ENCODE results near the gene FBXL7.

The FBXL7 gene

GRCh38 chr5:15889001-15889400 is 389.0 kb downstream of the FBXL7 start:
- H3K27ac Mint-ChIP-seq: no peak overlapping the region
- DNase-seq (ENCODE audit: low spot score in 2 of 2) (no peak), ATAC-seq (no peak)
- H3K4me3 Mint-ChIP-seq: no peak overlapping the region
- H3K36me3 Mint-ChIP-seq: no peaks in the 10 kb centered on the region
- peaks cover 11% of the 10 kb centered on the region for H3K9me3 Mint-ChIP-seq
- no peaks in the 10 kb centered on the region for H3K4me1 Mint-ChIP-seq

- H3K9me3 Mint-ChIP-seq: peaks cover 17% of the 10 kb centered on the region
- no peaks in the 10 kb centered on the region for H3K36me3 Mint-ChIP-seq
These were observed 393.9 kb downstream of the FBXL7 start for GRCh38 chr5:15893866-15894265.

DNA sequence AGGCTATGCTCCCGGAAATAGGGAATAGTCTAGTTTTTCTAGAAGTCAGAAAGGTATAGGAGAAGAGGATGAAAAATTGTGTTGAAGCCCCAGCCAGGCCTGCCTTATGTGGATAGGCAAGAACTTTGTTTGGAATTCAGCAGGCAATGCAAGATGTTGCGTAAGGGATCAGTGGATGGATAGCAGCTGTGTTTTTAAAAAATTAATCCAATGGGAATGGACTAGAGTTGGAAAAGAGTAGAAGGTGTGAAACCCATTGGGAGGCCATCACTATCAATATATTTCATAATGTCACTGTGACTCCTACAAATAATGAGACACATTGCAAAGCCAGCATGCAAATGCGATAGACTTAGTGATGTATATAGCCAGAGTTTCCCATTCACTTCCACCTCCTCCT is 397.7 kb downstream of the FBXL7 start:
- Mint-ChIP-seq H3K27ac (no peak overlapping the region), H3K4me3 (no peak overlapping the region), H3K36me3 (no peaks in the 10 kb centered on the region), H3K9me3 (peaks cover 9% of the 10 kb centered on the region), H3K4me1 (no peaks in the 10 kb centered on the region)
- no peak for ATAC-seq
- DNase-seq (ENCODE audit: low spot score in 2 of 2): no peak

More at GRCh38 chr5:15893866-15894265, 393.9 kb downstream of the FBXL7 start:
- Mint-ChIP-seq H3K27ac (no peak overlapping the region), H3K4me1 (no peaks in the 10 kb centered on the region), H3K4me3 (no peak overlapping the region)
- DNase-seq (ENCODE audit: low spot score in 2 of 2) (no peak), ATAC-seq (no peak)

DNA sequence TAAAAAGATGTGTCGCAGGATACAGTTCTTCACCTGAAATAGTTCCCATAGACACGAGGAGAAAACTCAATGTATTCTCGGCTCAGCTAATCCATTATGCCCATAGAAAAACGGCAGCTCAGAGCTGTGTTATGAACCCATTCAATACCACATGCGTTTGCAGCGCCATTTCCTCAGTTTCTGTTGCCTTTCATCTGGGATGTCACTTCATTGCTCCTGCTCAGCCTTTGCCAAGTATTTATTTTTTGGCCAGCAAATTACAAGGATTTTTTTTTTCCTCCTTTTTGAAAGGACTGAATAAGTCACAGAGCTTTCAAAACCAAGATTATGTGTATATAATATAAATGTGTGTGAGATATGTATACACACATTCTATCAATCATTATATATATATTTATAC is 398.7 kb downstream of the FBXL7 start:
- no peak for ATAC-seq
- no peaks in the 10 kb centered on the region for H3K4me1 Mint-ChIP-seq
- peaks cover 9% of the 10 kb centered on the region for H3K9me3 Mint-ChIP-seq
- no peaks in the 10 kb centered on the region for H3K36me3 Mint-ChIP-seq
- no peak overlapping the region for H3K27ac Mint-ChIP-seq
- DNase-seq (ENCODE audit: low spot score in 2 of 2): no peak
- H3K4me3 Mint-ChIP-seq: no peak overlapping the region

- Mint-ChIP-seq H3K4me1 (no peaks in the 10 kb centered on the region), H3K9me3 (peaks cover 9% of the 10 kb centered on the region), H3K27ac (no peak overlapping the region), H3K4me3 (no peak overlapping the region), H3K36me3 (no peaks in the 10 kb centered on the region)
- DNase-seq (ENCODE audit: low spot score in 2 of 2) (no peak), ATAC-seq (no peak)
These were observed 399.5 kb downstream of the FBXL7 start for GRCh38 chr5:15899481-15899880.

DNA sequence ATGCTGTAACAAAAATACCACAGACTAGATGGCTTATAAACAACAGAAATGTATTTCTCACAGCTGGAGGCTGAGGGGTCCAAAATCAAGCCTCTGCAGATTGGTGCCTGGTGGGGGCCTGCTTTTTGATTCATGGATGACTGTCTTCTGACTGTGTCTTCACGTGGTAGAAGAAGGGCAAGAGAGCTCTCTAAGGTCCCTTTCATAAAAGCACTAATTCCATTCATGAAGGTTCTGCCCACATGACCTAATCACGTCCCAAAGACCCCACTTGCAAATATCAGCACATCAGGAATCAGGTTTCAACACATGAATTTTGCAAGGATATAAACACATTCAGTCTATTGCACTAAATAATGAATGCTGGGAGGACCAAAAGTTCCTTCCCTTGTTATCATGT is 401.2 kb downstream of the FBXL7 start:
- Mint-ChIP-seq H3K4me3 (no peak overlapping the region), H3K9me3 (peaks cover 7% of the 10 kb centered on the region), H3K27ac (no peak overlapping the region), H3K36me3 (no peaks in the 10 kb centered on the region), H3K4me1 (no peaks in the 10 kb centered on the region)
- ATAC-seq (no peak), DNase-seq (ENCODE audit: low spot score in 2 of 2) (no peak)

DNA sequence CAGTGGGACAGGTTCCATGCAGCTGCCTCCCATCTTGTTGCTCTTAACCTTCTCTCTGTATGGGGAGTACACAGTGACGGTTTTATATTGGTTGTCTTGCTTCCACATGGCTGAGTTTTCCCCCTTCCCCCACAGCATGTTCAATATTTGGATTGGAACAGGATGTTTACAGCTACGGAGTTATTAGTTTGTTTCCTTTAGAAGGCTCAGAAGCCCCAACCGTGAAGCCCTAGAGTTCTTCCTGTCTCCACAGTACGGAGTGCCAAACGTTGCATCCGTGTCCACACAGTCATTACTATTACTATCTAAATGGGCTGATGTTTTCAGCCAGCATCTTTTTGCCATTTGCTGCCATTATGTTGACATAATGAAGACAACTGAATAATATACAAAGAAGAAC is 402.1 kb downstream of the FBXL7 start:
- no peak overlapping the region for H3K4me3 Mint-ChIP-seq
- H3K27ac Mint-ChIP-seq: no peak overlapping the region
- peaks cover 7% of the 10 kb centered on the region for H3K9me3 Mint-ChIP-seq
- DNase-seq (ENCODE audit: low spot score in 2 of 2) (no peak), ATAC-seq (no peak)
- no peaks in the 10 kb centered on the region for H3K36me3 Mint-ChIP-seq
- H3K4me1 Mint-ChIP-seq: no peaks in the 10 kb centered on the region

GRCh38 chr5:15904899-15905830 is 405.2 kb downstream of the FBXL7 start:
- no peak for ATAC-seq
- Mint-ChIP-seq H3K36me3 (no peaks in the 10 kb centered on the region), H3K4me1 (no peaks in the 10 kb centered on the region), H3K4me3 (no peak overlapping the region), H3K9me3 (peaks cover 3% of the 10 kb centered on the region), H3K27ac (no peak overlapping the region)
- no peak for DNase-seq (ENCODE audit: low spot score in 2 of 2)

GRCh38 chr5:15914638-15915037 is 414.7 kb downstream of the FBXL7 start:
- Mint-ChIP-seq H3K9me3 (peaks cover 15% of the 10 kb centered on the region), H3K27ac (no peak overlapping the region), H3K36me3 (no peaks in the 10 kb centered on the region), H3K4me3 (no peak overlapping the region), H3K4me1 (no peaks in the 10 kb centered on the region)
- no peak for DNase-seq (ENCODE audit: low spot score in 2 of 2)
- no peak for ATAC-seq

- no peaks in the 10 kb centered on the region for H3K4me1 Mint-ChIP-seq
- peaks cover 4% of the 10 kb centered on the region for H3K9me3 Mint-ChIP-seq
- DNase-seq (ENCODE audit: low spot score in 2 of 2) (no peak), ATAC-seq (no peak)
- no peaks in the 10 kb centered on the region for H3K36me3 Mint-ChIP-seq
- no peak overlapping the region for H3K27ac Mint-ChIP-seq
- H3K4me3 Mint-ChIP-seq: no peak overlapping the region
These were observed 426.6 kb downstream of the FBXL7 start for GRCh38 chr5:15926586-15926985.

DNA sequence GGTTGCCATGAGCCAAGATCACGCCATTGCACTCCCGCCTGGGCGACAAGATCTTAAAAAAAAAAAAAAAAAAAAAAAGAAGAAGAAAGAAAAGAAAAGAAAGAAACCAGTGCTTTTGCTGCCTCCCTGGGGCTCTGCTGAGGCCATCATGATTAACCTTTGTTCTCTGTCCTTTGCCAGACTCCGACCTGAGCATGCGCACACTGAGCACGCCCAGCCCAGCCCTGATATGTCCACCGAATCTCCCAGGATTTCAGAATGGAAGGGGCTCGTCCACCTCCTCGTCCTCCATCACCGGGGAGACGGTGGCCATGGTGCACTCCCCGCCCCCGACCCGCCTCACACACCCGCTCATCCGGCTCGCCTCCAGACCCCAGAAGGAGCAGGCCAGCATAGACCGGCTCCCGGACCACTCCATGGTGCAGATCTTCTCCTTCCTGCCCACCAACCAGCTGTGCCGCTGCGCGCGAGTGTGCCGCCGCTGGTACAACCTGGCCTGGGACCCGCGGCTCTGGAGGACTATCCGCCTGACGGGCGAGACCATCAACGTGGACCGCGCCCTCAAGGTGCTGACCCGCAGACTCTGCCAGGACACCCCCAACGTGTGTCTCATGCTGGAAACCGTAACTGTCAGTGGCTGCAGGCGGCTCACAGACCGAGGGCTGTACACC is 427.9 kb downstream of the FBXL7 start:
- no peaks in the 10 kb centered on the region for H3K36me3 Mint-ChIP-seq
- no peak overlapping the region for H3K4me3 Mint-ChIP-seq
- H3K9me3 Mint-ChIP-seq: peaks cover 6% of the 10 kb centered on the region
- DNase-seq (ENCODE audit: low spot score in 2 of 2) (no peak), ATAC-seq (peak; percentile 16)
- H3K27ac Mint-ChIP-seq: no peak overlapping the region
- no peaks in the 10 kb centered on the region for H3K4me1 Mint-ChIP-seq

GRCh38 chr5:15929611-15930263 is 429.8 kb downstream of the FBXL7 start:
- H3K36me3 Mint-ChIP-seq: no peaks in the 10 kb centered on the region
- DNase-seq (ENCODE audit: low spot score in 2 of 2) (no peak), ATAC-seq (no peak)
- peaks cover 6% of the 10 kb centered on the region for H3K9me3 Mint-ChIP-seq
- no peak overlapping the region for H3K4me3 Mint-ChIP-seq
- H3K27ac Mint-ChIP-seq: no peak overlapping the region
- H3K4me1 Mint-ChIP-seq: no peaks in the 10 kb centered on the region

DNA sequence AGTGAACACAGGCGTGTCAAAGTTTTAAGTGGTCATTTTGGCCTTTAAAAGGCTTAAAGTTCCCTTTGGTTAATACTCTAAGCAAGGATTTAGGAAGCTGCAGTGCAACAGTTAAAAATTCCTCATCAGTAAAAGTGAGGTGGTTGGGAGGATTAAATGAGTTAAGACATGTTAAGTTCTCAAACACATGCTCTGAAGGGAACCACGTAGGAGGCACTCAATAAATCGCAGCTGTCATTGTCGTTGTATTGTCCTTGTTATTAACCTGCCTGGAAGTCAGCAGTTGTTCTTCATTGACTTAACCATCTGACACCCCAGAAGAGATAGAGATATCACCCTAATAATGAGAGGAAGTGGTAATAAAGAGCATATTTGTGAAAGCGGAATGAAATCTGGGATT is 432.1 kb downstream of the FBXL7 start:
- Mint-ChIP-seq H3K36me3 (no peaks in the 10 kb centered on the region), H3K9me3 (peaks cover 5% of the 10 kb centered on the region), H3K4me1 (no peaks in the 10 kb centered on the region), H3K27ac (no peak overlapping the region), H3K4me3 (no peak overlapping the region)
- DNase-seq (ENCODE audit: low spot score in 2 of 2) (no peak), ATAC-seq (no peak)

DNA sequence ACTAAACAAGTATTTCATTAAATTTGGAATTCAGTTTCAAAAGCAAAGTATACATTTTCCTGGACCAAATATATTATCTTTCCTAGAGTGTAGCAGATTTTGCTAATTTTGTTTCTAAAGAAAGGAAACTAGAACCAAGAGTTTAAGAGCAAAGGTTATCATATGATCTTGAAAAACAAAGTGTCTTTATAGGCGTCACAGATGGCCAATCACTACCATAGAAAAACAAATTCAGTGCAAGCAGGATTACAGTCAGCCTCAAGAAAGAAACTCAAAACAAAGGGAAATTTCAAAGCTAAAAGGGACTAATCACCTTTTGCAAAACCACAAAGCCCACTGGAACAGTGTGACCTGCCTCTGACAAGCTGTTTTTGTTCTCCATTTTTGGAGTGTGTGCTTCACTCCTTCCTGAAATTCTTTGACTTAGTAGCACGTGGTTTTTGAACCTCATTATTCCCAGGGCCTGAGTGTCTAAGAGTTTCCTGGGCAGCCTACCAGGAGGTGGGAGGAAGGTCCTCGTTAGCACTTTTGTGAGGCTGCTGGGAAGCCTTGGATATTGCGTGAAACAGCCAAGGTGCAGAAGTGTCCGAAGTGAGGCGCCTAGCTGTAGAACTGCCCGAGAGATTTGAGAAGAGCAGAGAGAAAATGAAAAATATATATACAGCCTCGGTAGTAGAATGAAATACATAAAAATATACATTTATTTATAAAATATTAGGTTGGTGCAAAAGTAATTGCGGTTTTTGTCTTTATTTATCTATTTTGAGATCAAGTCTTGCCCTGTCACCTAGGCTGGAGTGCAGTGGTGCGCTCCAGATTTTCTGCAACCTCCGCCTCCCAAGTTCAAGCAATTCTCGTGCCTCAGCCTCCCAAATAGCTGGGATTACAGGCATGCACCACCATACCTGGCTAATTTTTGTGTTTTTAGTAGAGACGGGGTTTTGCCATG is 433.6 kb downstream of the FBXL7 start:
- Mint-ChIP-seq H3K4me1 (no peaks in the 10 kb centered on the region), H3K27ac (no peak overlapping the region), H3K36me3 (no peaks in the 10 kb centered on the region), H3K9me3 (peaks cover 8% of the 10 kb centered on the region), H3K4me3 (no peak overlapping the region)
- ATAC-seq (no peak), DNase-seq (ENCODE audit: low spot score in 2 of 2) (no peak)

Measured in stimulated activated effector memory CD8-positive, alpha-beta T cell treated with anti-CD3 and anti-CD28 coated beads, Interleukin-12 subunit alpha, Interleukin-12 subunit beta, amount 100 ng/mL, for 72 hours (primary cell).